OCI-LY3 (cell line): ENCODE results near the gene IRX1.

Experiments used
- CTCF ChIP-seq: fragments of 200-600, 300-600 bp; sonication (generic); IDR thresholded peaks from 2 replicates; pipeline ENCODE4 v1.5.1; 2014; ENCODE audit warnings: antibody characterized with exemption, low read length, low read depth
- EZH2phosphoT487 ChIP-seq: fragments of 200-600 bp; shearing (Covaris generic); IDR thresholded peaks from 2 replicates; pipeline ENCODE4 v1.6.1; 2018; ENCODE audit warnings: antibody characterized with exemption, mixed run types, low read depth

DNA sequence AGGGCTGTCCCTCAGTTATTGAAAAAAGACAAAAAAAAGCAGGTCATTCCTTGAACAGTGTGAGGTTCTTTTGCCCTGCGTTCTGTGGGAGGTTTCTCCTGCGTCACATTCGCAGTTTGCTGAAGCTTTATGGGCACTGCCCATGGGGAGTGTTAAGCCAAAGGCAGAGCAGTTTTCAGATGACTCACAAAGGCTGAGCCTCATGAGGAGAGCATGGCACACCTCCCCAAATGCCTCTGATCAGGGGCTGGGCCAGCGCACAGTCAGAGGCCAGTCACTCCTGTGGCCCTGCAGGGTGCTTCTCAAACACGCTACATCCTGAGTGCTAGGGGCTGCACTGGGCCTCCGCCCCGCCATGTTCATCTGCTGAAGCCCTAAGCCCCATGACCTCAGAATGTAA, 38.4 kb downstream of the IRX1 start:
- TF ChIP-seq CTCF, result no peak
- no peak for TF ChIP-seq EZH2phosphoT487
